HG02943 (cell line): ENCODE measurements around the gene SHC1.

Source experiments
- ATAC-seq: cut with Tn5 transposase; IDR thresholded peaks from one replicate; pipeline ENCODE4 v1.9.1; 2021; ENCODE audit warnings: mild to moderate bottlenecking, low read depth, moderate library complexity; ENCODE audit not compliant: unreplicated experiment

The SHC1 gene

DNA sequence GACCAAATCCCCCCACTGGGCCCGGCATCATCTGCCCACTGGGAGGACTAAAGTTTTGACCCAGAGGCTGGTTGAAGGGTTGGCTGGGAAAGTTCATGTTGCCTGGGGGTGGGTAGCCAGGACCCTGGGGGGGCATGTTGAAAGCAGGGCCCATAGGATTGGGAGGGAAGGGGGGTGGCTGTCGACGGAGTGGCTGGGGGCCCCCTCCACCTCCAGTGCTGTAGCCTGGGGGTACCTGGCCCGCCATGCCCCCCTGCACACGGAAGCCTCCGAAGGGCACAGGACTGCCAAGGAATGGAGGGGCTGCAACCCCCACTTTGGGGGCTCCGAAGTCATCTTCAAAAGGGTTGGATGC, 11.1 kb downstream of the SHC1 start:
- ATAC-seq: no peak

DNA sequence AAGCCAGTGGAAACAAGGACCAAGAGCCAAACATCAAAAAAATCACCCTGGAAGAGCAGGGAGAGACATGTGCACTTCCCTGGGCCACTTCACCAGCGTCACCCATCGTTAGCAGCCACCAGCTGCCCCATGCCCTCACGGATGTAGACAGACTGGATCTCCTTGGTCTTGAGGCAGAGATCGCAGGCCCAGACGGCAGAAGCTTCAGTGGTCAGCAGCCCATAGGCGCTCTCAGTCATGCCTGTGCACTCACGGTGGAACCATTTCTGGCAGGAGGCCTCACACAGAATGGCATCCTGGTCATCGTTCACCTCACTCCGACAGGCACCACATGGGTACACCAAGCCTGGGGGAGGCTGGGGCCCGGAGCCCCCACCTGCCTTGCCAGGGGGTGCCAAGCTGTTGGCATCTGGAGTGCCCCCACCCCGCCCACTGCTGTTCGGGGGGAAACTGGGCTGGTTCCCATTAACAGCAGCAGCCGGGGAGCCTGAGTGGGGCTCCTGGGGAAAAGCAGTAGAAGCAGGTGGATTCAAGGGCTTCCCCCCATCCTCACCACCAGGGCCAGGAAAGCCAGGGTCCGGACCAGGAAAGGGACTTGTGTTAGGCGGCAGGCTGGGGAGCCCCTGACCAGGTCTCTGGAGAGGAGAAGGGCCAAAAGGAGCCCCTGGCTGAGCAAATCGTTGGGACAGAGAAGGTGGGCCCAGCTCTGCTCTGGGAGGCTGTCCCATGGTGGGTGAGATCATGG, 11.7 kb downstream of the SHC1 start:
- no peak for ATAC-seq

DNA sequence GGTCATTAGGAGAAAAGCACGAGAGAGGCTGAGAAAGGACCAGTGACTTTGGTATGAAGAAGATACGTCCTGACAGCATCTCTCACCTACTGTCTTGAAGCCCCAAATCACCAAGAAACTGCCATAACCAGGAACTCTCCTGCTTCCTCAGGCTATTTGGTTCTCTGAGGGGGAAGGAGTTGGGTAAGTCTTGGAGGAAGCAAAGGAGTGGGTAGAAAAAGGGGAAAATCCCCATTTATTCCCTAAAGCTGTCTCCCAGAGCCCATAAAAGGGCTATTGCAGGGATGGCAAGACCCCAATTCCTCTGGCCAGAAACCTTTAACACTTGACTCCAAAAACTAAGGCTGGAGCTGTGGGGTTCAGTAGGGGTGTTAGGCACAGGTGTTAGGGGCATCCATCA, 12.5 kb downstream of the SHC1 start:
- no peak for ATAC-seq

DNA sequence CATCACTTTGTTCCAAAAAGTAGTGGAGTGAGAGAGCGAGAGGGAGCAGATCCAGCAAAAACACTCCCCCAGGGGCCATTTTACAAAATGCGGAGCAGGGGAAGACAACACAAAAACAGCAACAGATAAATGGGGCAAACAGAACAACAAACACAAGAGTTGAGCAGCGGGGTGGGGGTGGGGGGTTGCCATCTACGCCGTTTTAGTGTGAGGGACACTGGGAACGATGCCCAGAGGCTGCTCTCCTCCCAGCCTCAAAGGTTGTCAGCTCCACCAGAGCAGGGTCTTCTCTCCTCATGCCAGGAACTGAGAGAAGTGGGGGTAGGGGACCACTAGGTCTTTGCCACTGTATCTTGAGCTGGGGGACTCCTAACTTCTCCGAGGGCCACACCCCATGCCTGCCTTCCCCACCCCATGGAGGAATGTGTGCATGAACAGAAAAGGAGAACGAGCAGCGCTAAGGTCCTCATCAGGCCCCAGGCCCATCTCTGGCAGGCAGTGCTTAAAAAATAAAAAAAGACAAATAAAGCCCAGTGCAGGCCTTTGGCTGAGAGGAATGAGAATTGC, 13.4 kb downstream of the SHC1 start:
- no peak for ATAC-seq

DNA sequence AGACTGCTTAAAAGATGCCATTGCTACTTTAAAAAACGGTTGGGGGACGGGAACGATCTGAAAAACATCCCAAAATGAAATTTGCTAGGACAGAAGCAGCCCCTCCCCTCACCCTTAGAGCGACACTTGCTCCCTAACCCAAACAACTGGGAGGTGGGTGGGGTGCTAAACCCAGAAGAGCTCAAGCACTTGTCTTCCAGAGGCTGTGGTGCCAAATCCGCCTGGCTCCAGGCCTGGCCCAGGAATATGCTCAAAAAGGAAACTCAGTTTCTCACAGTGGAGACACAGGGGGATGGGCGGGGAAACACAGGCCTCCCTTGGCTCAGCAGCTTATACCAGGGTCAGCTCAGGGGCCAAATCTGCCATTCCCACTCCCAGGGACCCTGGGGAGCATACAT, 14.0 kb downstream of the SHC1 start:
- no peak for ATAC-seq

- no peak for ATAC-seq
These were observed 14.6 kb downstream of the SHC1 start, which contains the start of gene PBXIP1 for GRCh38 chr1:154955718-154956543. PBXIP1 (minus strand) TSS chr1:154956099; CDS start chr1:154953721, 2,378 bp downstream.

DNA sequence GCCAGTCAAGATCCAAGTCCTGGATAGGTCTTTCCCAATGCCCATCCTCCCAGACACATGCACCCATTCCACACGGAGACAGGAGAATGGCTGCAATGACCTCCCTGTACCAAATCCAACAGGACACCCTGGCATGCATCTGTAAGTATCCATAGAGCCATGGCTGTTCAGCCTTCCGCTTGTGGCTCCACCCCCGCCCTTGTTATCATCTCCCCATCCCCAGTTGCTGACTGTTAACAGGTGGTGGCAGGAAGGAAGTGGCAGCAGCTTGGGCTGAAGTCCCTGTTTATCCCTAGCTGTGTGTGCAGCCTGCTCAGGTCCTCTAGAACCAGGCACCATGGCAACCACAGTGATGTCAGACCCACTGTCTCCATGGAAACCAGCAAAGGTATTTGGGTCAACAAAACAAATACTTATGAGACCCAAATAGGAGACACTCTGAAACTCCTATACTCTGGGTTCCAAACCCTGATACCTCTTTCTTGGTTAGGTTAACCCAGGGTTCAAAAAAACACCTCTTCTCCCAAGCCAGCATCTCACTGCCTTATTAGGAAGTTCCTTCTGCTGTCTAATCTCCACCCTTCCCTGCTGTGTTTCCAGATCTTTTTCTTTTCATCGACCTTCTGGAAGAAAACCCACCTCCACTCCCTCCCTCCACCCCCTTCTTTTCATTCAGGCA, 15.4 kb downstream of the SHC1 start:
- ATAC-seq: no peak

DNA sequence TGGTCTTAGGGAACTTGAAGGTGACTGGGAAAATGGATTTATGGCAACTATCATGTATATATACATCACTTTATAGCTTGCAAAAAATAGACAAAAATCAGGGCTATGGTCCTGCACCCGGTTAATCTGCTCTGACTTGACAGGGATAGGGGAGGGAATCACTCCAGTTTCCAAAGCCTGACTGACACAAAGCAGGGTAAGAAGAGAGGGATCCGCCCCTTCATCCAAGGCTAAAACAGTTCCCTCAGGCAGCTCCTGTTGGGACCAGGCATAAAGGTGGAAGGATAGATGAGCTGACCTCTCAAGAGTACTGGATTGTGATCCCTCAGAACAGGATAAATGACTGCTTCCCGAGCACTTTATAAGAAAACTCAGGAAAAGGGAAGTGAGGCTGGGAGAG, 16.0 kb downstream of the SHC1 start:
- no peak for ATAC-seq

DNA sequence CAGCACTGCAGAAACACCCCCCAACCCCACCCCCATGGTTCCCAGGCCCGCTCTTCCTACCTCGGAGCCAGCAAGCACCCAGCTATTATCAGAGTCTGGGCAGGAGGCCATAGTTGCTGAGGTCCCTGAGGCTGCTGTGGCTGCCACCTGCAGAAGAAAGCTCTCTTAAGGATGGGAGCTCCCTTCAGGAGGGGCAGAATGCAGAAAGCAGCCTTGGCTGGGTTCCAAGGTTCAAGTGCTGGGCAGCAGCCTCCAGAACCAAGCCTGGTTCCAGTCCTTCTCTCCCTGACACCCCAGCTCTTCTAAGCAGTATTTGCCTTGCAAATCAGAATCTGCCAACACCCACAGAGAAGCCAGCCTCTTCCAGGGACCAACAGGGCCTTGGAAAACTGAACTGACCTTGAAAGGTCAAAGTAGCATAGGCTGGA, 16.9 kb downstream of the SHC1 start:
- ATAC-seq: no peak

GRCh38 chr1:154952664-154953063, 17.9 kb downstream of the SHC1 start:
- ATAC-seq: no peak

GRCh38 chr1:154951901-154952657, 18.5 kb downstream of the SHC1 start:
- no peak for ATAC-seq

DNA sequence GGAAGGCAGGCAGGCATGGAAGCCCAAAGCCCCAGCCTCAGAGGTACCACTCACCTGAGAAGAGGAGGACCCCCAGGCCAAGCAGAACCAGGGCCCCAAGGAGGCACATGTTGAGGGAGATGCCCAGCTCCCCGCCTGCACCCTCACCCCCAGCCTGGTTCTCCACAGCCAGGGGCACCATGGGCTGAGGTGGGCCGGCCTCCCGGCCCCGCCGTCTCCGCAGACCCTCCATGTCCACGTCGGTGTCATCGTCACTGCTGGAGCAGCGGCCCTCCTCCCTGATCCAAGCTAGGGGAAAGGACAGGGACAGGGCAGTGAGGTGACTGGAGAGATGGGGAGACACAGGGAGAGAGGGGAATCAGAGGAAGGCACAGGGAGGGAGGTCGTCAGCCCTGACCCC, 22.5 kb downstream of the SHC1 start:
- no peak for ATAC-seq

- ATAC-seq: no peak
These were observed 24.3 kb downstream of the SHC1 start for GRCh38 chr1:154945962-154946850.

- no peak for ATAC-seq
These were observed 25.2 kb downstream of the SHC1 start for GRCh38 chr1:154945160-154945961.

DNA sequence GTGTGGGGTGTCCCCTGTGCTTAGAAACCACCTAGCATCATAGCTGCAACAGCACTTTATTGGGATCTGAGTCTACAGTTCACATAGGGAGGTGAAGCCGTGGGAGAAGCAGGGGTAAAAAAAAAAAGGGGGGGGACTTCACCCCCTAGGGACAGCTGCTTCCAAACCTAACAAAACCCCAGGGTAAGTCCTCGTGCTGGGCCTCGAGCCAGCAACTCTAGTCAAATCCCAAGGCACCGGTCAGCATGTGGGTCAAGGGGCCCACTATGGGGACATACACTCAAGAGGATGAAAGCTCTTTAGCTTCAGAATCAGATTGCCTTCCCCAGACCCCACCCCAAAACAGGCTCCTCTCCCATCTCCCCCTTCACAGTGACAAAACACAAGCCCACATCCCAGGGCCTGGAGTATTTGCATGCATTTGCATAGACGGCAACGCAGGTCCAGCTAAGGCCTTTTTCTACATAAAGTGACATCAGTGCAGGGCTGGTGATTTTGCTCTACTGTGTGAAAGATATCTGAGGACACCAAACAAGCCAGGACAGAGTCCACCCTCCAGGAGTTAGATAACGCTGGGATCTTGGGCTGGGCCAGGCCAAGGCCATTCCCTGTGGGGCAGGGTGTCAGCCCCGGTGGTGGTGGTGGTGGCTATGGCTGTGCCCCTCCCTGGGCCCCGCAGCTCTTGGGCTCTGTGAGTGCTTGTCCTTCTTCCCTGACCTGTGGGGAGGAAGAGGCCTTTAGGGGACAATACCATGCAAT, 26.0 kb downstream of the SHC1 start:
- no peak for ATAC-seq

DNA sequence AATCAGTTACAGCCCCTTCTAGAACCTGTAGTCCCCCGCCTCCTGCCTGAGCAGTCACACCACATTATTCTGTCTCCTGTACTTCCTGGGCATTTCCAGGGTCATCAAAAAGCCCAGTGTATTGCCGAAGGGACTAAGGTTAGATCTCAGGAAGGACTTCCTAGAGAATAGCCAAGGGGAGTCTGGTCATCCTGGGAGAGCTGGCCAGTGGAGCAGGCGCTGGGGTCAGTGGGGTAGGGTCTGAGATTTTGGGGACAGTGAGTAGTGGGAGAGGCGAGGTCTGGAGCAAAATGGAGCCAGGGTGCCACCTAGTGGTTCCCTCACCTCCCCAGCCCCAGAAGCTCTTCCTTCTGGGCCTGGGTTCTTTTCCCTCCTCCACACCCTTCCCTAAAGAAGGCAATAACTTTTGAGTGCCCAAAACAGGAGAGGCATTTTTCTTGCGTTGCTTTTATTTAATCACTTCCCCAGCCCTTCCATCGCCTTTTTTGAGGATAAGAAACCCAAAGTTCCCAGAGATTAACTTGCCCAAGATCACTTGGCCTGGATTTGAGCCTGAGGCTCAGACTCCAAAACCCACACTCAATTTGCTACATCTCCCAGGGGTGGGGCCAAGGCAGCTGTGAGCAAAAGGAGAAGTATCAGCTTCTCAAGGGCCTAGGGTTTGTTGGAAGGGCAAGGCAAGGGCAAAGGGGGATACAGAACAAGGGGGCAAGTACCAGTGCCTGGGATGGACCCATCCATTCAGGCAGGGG, 26.7 kb downstream of the SHC1 start:
- no peak for ATAC-seq
